ENCODE measurements around the gene TMBIM1.

TMBIM1 gene

GRCh38 chr2:218286570-218287459 lies 5.5 kb downstream of the TMBIM1 start:
- peaks cover 96% of the 10 kb centered on the region for H3K4me1 Mint-ChIP-seq
- no peaks in the 10 kb centered on the region for H3K9me3 Mint-ChIP-seq
- H3K27me3 Mint-ChIP-seq, result no peaks in the 10 kb centered on the region
- H3K36me3 Mint-ChIP-seq, result peaks cover 7% of the 10 kb centered on the region
- peak; percentile 84 for ATAC-seq
- peak overlapping the region; percentile 80 for H3K4me3 Mint-ChIP-seq
- peak overlapping the region; percentile 82 for H3K27ac Mint-ChIP-seq

- Mint-ChIP-seq H3K36me3 (peaks cover 13% of the 10 kb centered on the region), H3K27me3 (no peaks in the 10 kb centered on the region), H3K27ac (peak overlapping the region; percentile 82), H3K4me1 (peaks cover 84% of the 10 kb centered on the region), H3K4me3 (peak overlapping the region; percentile 80), H3K9me3 (no peaks in the 10 kb centered on the region)
- no peak for ATAC-seq
These were observed 6.7 kb downstream of the TMBIM1 start for GRCh38 chr2:218285604-218286003.

- peaks cover 20% of the 10 kb centered on the region for H3K36me3 Mint-ChIP-seq
- ATAC-seq, result peak; percentile 72
- peaks cover 81% of the 10 kb centered on the region for H3K4me1 Mint-ChIP-seq
- no peaks in the 10 kb centered on the region for H3K9me3 Mint-ChIP-seq
- H3K27me3 Mint-ChIP-seq, result no peaks in the 10 kb centered on the region
- peak overlapping the region; percentile 82 for H3K27ac Mint-ChIP-seq
- H3K4me3 Mint-ChIP-seq, result peak overlapping the region; percentile 67
These were observed 8.0 kb downstream of the TMBIM1 start for GRCh38 chr2:218284106-218284811.

- peaks cover 72% of the 10 kb centered on the region for H3K4me1 Mint-ChIP-seq
- H3K27ac Mint-ChIP-seq, result peak overlapping the region; percentile 82
- ATAC-seq, result no peak
- H3K36me3 Mint-ChIP-seq, result peaks cover 35% of the 10 kb centered on the region
- H3K9me3 Mint-ChIP-seq, result no peaks in the 10 kb centered on the region
- H3K4me3 Mint-ChIP-seq, result no peak overlapping the region
- H3K27me3 Mint-ChIP-seq, result no peaks in the 10 kb centered on the region
These were observed 9.9 kb downstream of the TMBIM1 start for GRCh38 chr2:218282173-218282991.

GRCh38 chr2:218281449-218281848 lies 10.9 kb downstream of the TMBIM1 start:
- Mint-ChIP-seq H3K4me1 (peaks cover 71% of the 10 kb centered on the region), H3K36me3 (peaks cover 44% of the 10 kb centered on the region), H3K27me3 (no peaks in the 10 kb centered on the region), H3K4me3 (no peak overlapping the region), H3K9me3 (no peaks in the 10 kb centered on the region), H3K27ac (peak overlapping the region; percentile 82)
- ATAC-seq, result no peak

- Mint-ChIP-seq H3K4me3 (no peak overlapping the region), H3K27me3 (no peaks in the 10 kb centered on the region), H3K27ac (peak overlapping the region; percentile 3), H3K4me1 (peaks cover 62% of the 10 kb centered on the region), H3K9me3 (no peaks in the 10 kb centered on the region), H3K36me3 (peaks cover 52% of the 10 kb centered on the region)
- ATAC-seq, result no peak
These were observed 11.9 kb downstream of the TMBIM1 start for GRCh38 chr2:218280260-218280870.

GRCh38 chr2:218278531-218279360 lies 13.6 kb downstream of the TMBIM1 start:
- Mint-ChIP-seq H3K9me3 (no peaks in the 10 kb centered on the region), H3K4me1 (peaks cover 61% of the 10 kb centered on the region), H3K27me3 (no peaks in the 10 kb centered on the region), H3K27ac (peak overlapping the region; percentile 61), H3K4me3 (no peak overlapping the region), H3K36me3 (peaks cover 66% of the 10 kb centered on the region)
- no peak for ATAC-seq

GRCh38 chr2:218277921-218278320 lies 14.4 kb downstream of the TMBIM1 start:
- H3K27ac Mint-ChIP-seq, result peak overlapping the region; percentile 61
- peaks cover 58% of the 10 kb centered on the region for H3K4me1 Mint-ChIP-seq
- H3K36me3 Mint-ChIP-seq, result peaks cover 70% of the 10 kb centered on the region
- no peaks in the 10 kb centered on the region for H3K27me3 Mint-ChIP-seq
- no peak overlapping the region for H3K4me3 Mint-ChIP-seq
- no peak for ATAC-seq
- no peaks in the 10 kb centered on the region for H3K9me3 Mint-ChIP-seq

- Mint-ChIP-seq H3K27me3 (no peaks in the 10 kb centered on the region), H3K27ac (peak overlapping the region; percentile 61), H3K36me3 (peaks cover 73% of the 10 kb centered on the region), H3K4me1 (peaks cover 58% of the 10 kb centered on the region), H3K9me3 (no peaks in the 10 kb centered on the region), H3K4me3 (no peak overlapping the region)
- no peak for ATAC-seq
These were observed 15.1 kb downstream of the TMBIM1 start for GRCh38 chr2:218276986-218277755.

GRCh38 chr2:218275371-218276072 lies 16.8 kb downstream of the TMBIM1 start:
- no peak for ATAC-seq
- Mint-ChIP-seq H3K27me3 (no peaks in the 10 kb centered on the region), H3K27ac (peak overlapping the region; percentile 78), H3K4me3 (no peak overlapping the region), H3K9me3 (no peaks in the 10 kb centered on the region), H3K36me3 (peaks cover 65% of the 10 kb centered on the region), H3K4me1 (peaks cover 73% of the 10 kb centered on the region)

- Mint-ChIP-seq H3K4me1 (peaks cover 66% of the 10 kb centered on the region), H3K27ac (peak overlapping the region; percentile 78)
These were observed 17.7 kb downstream of the TMBIM1 start for GRCh38 chr2:218274586-218274985.

GRCh38 chr2:218273908-218274249 lies 18.4 kb downstream of the TMBIM1 start:
- no peaks in the 10 kb centered on the region for H3K27me3 Mint-ChIP-seq
- peaks cover 49% of the 10 kb centered on the region for H3K36me3 Mint-ChIP-seq
- ATAC-seq, result no peak
- H3K27ac Mint-ChIP-seq, result peak overlapping the region; percentile 78
- no peak overlapping the region for H3K4me3 Mint-ChIP-seq
- peaks cover 66% of the 10 kb centered on the region for H3K4me1 Mint-ChIP-seq
- H3K9me3 Mint-ChIP-seq, result no peaks in the 10 kb centered on the region

More at GRCh38 chr2:218274586-218274985, 17.7 kb downstream of the TMBIM1 start:
- no peaks in the 10 kb centered on the region for H3K9me3 Mint-ChIP-seq
- no peaks in the 10 kb centered on the region for H3K27me3 Mint-ChIP-seq
- H3K4me3 Mint-ChIP-seq, result no peak overlapping the region
- H3K36me3 Mint-ChIP-seq, result peaks cover 56% of the 10 kb centered on the region
- ATAC-seq, result no peak
